ENCODE results near the gene SSBP3.

DNA sequence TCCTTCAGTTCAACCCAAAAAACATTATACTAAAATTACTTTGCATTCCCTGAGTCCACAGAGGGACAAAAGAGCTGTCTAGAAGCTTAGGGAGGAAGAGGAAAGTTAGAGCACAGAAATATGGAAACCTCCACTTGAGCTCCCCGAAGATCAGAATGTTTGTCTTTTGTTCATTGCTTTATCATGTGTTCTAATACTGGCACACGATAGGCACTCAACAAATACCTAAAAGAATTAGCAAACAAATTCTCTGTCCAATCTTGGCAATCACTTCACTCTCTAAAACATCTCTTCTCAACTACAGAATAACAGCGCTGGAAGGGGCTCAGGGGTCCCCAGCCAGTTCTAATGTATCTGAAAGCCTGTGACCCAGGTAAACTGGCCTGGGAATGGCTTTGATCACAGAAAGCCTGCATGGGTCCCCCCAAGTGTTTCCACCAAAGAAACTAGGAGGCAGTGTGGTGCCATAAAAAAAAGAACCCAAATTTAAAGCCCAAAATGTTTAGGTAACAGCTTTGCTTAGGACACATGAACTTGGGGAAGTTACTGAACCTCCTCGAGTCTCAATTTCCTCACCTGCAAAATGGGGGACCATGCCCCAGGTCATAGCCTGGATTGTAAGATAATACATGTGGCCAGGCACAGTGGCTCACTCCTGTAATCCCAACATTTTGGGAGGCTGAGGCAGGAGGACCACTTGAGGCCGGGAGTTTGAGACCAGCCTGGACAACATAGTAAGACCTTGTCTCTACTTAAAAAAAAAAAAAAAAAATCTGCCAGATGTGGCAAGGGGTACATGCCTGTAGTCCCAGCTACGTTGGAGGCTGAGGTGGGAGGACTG is 45.8 kb downstream of the SSBP3 start:
- TF ChIP-seq EZH2 (IDR thresholded peaks at IDR 0.05; ENCODE audit: insufficient read depth, poor library complexity, severe bottlenecking) (no peak), EZH2phosphoT487 (IDR thresholded peaks at IDR 0.05; ENCODE audit: insufficient read depth, low read depth) (no peak)
